PFSK-1 (cell line): ENCODE data around the gene HIC2.

Source experiments
- FOXP2 ChIP-seq: optimal IDR thresholded peaks from 2 replicates; pipeline ENCODE3; 2011; ENCODE audit warnings: borderline replicate concordance, control low read depth, inconsistent platforms; ENCODE audit not compliant: insufficient read depth; ENCODE audit errors: extremely low read length, extremely low read depth
- POLR2AphosphoS5 ChIP-seq: IDR thresholded peaks from 2 replicates; pipeline ENCODE4 v1.6.1; 2012; ENCODE audit warnings: low read depth, mild to moderate bottlenecking, control low read depth, low read length, moderate library complexity
- SIN3A ChIP-seq: IDR thresholded peaks from 2 replicates; pipeline ENCODE4 v1.6.1; 2012; ENCODE audit warnings: mild to moderate bottlenecking, low read length, moderate library complexity, borderline replicate concordance; ENCODE audit not compliant: insufficient read depth
- TAF1 ChIP-seq: IDR thresholded peaks from 2 replicates; pipeline ENCODE4 v1.6.1; 2012; ENCODE audit warnings: low read length, control low read depth, borderline replicate concordance; ENCODE audit not compliant: insufficient read depth
- TF ChIP-seq, protein P1 (sequence below), 2 experiments: IDR thresholded peaks; 2 replicates each; pipeline versions ENCODE4 v1.6.1 to v1.8.0; 2011 to 2012; ENCODE audit warnings: low read depth in 2 of 2, low read length in 2 of 2, control low read depth in 1 of 2, inconsistent platforms in 1 of 2, mild to moderate bottlenecking in 1 of 2, moderate library complexity in 1 of 2; ENCODE audit not compliant: insufficient read depth in 1 of 2

HIC2 gene

DNA sequence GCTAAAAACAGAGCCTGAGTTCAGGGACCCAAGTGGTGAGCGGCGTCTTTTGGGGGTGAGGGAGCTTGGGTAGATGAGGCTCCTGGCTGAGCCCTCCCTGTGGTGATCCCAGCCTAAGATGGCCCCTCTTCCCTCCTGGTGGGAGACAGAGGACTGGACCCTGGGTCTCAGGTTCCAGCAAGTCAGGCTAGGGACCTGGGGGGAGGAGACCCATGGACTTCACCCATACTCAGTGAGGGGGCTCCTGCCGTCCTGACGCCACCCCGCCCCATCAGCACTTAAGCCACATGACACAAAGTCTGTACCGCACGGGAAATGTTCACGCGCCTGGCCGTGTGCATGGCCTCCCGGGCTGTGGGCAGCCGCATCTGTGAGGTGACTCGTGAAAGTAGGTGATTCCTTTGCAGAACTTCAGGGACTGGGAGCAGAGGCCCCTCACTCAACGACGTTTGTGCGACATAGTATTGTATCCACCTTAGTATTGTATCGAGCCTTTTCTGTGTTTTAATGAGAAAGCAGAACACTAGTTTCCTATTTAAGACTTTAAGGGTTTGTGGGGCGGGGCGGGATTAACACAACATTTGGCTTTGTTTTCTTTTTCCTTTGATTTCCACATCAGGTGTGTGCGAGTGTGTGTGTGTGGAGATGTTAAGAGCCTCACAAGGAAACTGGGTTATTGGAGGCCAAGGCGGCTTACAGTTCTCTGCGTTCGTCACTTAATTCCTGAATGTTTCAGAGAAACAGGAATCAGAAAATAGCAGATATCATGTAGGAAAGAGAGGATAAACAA lies 31.7 kb downstream of the HIC2 start:
- no peak for TF ChIP-seq SIN3A
- TF ChIP-seq FOXP2, result no peak
- no peak for TF ChIP-seq POLR2AphosphoS5
- TF ChIP-seq, protein P1, sequence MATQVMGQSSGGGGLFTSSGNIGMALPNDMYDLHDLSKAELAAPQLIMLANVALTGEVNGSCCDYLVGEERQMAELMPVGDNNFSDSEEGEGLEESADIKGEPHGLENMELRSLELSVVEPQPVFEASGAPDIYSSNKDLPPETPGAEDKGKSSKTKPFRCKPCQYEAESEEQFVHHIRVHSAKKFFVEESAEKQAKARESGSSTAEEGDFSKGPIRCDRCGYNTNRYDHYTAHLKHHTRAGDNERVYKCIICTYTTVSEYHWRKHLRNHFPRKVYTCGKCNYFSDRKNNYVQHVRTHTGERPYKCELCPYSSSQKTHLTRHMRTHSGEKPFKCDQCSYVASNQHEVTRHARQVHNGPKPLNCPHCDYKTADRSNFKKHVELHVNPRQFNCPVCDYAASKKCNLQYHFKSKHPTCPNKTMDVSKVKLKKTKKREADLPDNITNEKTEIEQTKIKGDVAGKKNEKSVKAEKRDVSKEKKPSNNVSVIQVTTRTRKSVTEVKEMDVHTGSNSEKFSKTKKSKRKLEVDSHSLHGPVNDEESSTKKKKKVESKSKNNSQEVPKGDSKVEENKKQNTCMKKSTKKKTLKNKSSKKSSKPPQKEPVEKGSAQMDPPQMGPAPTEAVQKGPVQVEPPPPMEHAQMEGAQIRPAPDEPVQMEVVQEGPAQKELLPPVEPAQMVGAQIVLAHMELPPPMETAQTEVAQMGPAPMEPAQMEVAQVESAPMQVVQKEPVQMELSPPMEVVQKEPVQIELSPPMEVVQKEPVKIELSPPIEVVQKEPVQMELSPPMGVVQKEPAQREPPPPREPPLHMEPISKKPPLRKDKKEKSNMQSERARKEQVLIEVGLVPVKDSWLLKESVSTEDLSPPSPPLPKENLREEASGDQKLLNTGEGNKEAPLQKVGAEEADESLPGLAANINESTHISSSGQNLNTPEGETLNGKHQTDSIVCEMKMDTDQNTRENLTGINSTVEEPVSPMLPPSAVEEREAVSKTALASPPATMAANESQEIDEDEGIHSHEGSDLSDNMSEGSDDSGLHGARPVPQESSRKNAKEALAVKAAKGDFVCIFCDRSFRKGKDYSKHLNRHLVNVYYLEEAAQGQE (IDR thresholded peaks at IDR 0.05; ENCODE audit: insufficient read depth in 1 of 2, low read depth in 2 of 2, low read length in 2 of 2), result no peak
- TF ChIP-seq TAF1, result no peak

DNA sequence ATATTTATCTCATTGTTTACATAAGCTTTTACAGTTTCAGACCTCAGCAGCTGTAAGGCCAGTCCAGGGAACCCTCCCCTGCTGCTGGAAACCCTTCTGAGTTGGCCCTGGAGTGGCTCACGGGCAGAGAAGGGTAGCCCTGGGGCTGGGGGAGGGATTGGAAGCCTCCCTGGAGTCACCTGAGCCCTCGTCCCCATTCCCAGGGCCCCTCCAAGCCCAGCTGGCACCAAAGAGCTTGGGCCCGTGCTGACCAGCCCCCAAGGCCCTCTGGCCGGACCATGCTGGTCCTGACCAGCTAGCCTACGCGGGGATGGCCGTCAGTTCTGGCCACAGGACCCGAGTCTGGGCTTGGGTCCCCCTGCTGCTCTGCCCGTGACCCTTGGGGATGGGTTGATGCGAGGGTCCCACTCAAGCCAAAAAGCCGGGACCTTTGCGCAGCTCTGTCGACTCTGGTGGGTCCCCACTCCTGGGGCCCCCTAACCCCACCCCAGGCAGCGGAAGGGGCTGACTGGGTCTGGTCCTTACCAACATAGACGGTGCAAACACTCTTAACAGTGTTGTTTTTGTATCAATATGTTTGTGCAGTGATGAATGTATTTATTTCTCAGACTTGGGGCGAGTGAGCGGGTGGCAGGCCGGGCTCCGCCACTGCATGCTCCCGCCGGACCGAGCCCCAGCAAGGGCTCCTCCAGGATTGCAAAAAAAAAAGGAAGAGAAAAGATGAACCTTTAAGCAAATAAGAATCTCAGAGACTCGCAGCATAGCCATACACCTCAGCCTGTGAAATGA lies 32.6 kb downstream of the HIC2 start:
- no peak for TF ChIP-seq SIN3A
- TF ChIP-seq FOXP2, result no peak
- TF ChIP-seq, protein P1 (IDR thresholded peaks at IDR 0.05; ENCODE audit: insufficient read depth in 1 of 2, low read depth in 2 of 2, low read length in 2 of 2), result no peak
- no peak for TF ChIP-seq TAF1
- no peak for TF ChIP-seq POLR2AphosphoS5

DNA sequence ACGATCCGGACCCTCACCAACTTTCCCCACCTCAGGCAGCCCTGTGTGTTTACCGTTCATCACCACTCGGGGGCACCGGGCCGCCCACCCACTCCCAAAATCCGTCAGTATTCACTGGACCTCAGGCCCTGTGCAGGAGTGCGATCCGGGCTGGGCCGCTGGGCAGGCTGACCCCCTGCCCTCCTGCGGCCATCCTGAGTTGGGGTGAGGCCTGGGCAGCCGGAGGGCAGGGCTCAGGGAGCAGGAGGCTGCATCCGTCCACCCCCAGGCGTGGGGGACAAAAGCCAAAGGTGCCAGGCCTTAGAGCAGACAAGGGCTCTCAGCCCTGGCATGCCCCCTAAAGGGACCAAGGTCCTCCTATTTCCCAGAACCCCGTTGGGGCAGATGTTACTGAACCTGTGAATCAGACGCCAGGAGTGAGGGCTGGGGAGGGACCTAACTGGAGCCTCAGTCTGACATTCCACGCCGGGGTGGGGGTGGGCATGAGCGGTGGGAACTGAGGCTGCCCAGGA lies 33.2 kb downstream of the HIC2 start:
- TF ChIP-seq TAF1 (no peak), FOXP2 (no peak), SIN3A (no peak), POLR2AphosphoS5 (no peak)
- TF ChIP-seq, protein P1 (IDR thresholded peaks at IDR 0.05; ENCODE audit: insufficient read depth in 1 of 2, low read depth in 2 of 2, low read length in 2 of 2), result no peak

DNA sequence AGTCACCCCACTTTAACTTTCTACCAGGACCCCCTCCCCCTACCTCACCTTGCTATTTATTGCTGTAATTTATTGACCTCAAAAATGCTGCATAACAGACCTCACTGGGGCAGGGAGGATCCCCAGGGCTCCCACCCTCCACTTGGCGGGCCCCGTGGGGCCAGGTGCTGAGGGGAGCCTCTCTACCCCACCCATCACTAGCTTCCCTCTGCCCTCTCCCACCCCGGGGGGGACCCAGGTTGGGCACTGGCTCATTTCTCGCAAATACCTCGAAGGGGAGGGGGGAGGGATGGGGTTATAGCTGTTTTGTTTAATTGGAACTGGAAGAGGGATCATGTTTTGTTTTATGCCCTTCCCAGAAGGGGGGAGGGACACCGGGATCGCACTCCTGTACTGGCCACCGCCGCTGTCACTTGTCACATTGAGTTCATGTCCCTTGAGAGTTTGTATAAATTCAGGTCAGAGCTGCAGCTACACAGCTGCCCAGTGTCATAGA lies 33.7 kb downstream of the HIC2 start:
- no peak for TF ChIP-seq FOXP2
